Skeletal muscle satellite cell (primary cell): ENCODE data around the gene DGCR2.

Source experiments
- H3K27me3 ChIP-seq: 2 replicates; pipeline ENCODE4 v1.7.0; 2013; ENCODE audit warnings: low read length; ENCODE audit not compliant: control insufficient read depth, insufficient read depth
- H3K36me3 ChIP-seq: 2 replicates; pipeline ENCODE4 v1.7.0; 2013; ENCODE audit warnings: mild to moderate bottlenecking, control low read depth, low read length; ENCODE audit not compliant: insufficient read depth
- H3K4me1 ChIP-seq: 2 replicates; pipeline ENCODE4 v1.7.0; 2013; ENCODE audit warnings: low read length; ENCODE audit not compliant: control insufficient read depth, insufficient read depth
- H3K4me2 ChIP-seq: 2 replicates; pipeline ENCODE4 v1.7.0; 2013; ENCODE audit warnings: mild to moderate bottlenecking, low read length
- H3K4me3 ChIP-seq: 2 replicates; pipeline ENCODE4 v1.7.0; 2013; ENCODE audit warnings: low read length
- H3K9ac ChIP-seq: 2 replicates; pipeline ENCODE4 v1.7.0; 2013; ENCODE audit warnings: mild to moderate bottlenecking, low read depth, low read length, moderate library complexity
- H3K9me3 ChIP-seq: replicated peaks from 2 replicates; pipeline ENCODE4 v1.7.0; 2013; ENCODE audit warnings: mild to moderate bottlenecking, control low read depth, low read length

The DGCR2 gene

DNA sequence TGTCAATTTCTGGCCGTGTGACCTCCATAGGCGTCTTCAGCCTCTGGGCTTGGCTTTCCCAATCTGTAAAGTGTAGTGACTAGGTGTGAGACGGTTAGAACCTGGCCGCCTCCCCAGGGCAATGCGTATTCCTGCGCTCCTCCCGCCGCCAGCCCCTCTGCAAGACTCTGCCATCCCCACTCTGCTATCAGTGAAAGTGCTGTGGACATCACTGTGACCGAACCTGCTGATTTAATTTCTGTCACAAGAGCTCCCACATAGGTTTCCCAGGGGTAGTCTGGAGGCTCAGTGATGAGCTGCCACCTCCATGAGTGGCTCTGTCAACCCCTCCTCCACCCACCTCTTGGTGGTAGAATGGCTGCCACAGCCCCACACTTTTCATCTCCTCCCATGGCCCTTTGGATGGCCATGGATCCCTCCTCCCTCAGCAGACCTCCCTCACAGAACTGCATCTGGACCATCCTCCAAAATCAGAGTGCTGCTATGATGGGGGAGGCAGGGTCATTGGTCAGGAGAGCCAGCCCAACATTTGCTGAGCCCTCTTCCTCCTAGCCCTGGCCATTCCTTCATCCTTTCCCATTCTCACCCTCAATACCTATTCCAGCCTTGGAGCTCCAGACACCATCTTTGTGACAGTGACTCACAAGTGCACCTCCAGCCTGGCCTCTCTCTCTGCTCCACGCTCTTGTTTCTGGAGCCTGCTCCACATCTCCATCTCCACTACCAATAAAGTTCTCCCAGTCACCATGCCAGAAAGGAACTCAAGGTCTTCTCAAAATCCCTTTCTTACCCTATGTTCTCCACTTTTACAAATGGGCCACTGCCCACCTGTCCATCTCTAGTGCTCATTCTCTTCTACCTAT, 29.3 kb upstream of the DGCR2 start:
- Histone ChIP-seq H3K9me3 (no peaks in the 10 kb centered on the region), H3K4me2 (no peak overlapping the region), H3K27me3 (peaks cover 63% of the 10 kb centered on the region), H3K9ac (no peak overlapping the region), H3K4me3 (no peak overlapping the region), H3K4me1 (no peaks in the 10 kb centered on the region), H3K36me3 (no peaks in the 10 kb centered on the region)

DNA sequence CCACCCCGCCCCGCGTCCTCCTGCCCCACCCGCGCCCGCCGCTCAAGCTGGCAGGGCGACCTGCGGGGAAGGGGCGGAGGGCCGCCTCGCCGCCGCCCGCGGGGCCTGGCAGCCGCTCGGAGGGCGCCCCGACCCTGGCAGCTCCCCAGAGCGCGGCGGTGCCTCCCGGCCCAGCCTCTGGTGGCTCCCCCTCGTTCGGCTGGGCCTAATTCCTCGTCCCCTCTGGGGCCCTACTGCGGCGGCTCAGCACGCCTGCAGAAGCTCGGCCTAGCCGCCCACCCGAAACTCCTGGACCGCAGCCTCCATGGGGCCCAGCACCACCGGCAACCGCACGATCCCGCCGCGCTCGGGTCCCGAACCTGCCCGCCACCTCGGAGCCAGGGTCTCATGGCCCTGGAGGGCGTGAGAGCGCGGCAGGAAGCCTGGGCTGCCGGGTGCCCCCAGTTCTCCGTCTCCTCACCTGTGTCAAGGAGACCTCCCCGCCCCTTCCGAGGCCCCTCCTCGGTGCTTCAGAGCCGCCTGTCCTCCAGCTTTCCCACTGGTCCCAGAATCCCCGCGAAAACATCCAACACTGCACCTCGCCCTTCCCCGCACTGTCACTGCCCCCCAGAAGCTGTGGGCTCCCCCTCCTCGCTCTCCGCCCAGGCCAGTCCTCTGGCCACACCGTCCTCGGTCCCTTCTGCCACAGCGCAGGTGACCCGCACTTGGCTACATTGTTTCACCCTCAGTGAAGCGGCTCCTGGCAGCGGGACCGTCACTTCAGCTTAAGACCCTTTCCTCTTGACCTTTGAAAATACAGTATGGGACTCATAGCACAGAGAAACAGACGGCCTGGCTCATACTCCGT, 28.5 kb upstream of the DGCR2 start:
- Histone ChIP-seq H3K27me3 (peaks cover 63% of the 10 kb centered on the region), H3K4me3 (no peak overlapping the region), H3K4me2 (no peak overlapping the region), H3K9me3 (no peaks in the 10 kb centered on the region), H3K9ac (no peak overlapping the region), H3K36me3 (no peaks in the 10 kb centered on the region), H3K4me1 (no peaks in the 10 kb centered on the region)

DNA sequence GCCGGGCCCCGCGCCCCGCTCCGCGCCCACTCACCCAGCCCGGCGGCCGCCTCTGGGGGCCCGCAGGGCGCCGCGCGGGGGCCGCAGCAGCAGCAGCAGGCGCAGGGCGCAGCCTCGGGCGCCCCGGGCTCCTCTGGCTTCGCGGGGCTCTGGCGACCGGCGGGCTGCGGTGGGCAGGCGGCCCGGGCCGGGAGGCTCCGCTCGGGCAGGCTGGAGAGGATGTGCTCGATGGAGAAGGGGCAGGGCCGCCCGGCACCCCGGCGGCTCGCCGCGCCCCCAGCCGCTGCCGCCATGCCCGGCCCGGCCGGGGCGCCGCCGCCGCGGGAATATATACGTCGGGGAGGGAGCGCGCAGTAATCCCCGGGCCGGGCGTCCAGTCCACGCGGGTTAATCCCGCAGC, 27.8 kb upstream of the DGCR2 start, which contains the start of gene GSC2:
Gene GSC2 (minus strand): TSS at position 302 of the 400 bp plus-strand sequence. CDS start 9 bp downstream, at position 293.
- H3K27me3 ChIP-seq, result peaks cover 59% of the 10 kb centered on the region
- H3K36me3 ChIP-seq, result no peaks in the 10 kb centered on the region
- no peak within 1 kb of the TSS for H3K9ac ChIP-seq
- no peaks in the 10 kb centered on the region for H3K9me3 ChIP-seq
- H3K4me2 ChIP-seq, result peak within 1 kb of the TSS; percentile 52
- no peaks in the 10 kb centered on the region for H3K4me1 ChIP-seq
- H3K4me3 ChIP-seq, result no peak within 1 kb of the TSS

DNA sequence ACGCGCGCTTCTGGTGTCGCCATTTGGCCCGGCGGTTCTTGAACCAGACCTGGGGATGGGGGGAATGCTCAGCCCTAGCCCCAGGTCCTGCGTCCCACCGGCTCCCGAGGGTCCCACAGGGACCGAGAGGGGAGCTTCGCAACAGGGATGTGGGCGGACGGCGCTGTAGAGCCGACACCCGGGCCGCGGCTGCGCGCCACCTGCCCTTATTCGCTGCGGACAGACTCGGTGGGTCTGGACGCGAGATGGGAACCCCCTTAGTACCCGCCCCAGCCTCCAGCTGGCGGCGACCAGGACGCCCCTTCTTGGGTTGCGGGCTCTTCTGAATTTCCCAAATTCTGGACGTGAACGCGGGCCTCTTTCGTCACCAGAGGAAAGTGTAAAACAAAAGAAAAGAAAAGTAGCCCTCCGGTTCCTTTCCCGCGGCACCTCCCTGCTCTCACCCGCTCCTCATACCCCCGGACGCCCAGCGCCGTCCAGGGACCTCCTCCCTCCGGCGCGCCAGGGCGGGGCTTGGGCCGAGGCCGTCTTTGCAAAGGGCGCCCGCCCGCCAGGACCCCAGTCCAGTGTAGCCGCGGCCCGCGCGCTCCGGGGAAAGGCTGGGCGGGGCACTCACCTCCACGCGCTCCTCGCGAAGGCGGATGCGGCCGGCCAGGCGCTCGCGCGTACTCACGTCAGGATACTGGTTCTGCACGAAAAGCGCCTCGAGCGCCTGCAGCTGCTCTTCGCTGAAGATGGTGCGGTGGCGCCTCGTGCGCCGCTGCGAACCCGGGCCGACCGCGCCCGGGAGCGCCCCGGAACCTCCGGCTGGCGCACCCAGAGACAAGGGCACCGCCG, 27.1 kb upstream of the DGCR2 start:
- no peaks in the 10 kb centered on the region for H3K9me3 ChIP-seq
- H3K4me1 ChIP-seq, result no peaks in the 10 kb centered on the region
- peak overlapping the region; percentile 52 for H3K4me2 ChIP-seq
- no peak overlapping the region for H3K4me3 ChIP-seq
- no peak overlapping the region for H3K9ac ChIP-seq
- H3K36me3 ChIP-seq, result no peaks in the 10 kb centered on the region
- H3K27me3 ChIP-seq, result peaks cover 59% of the 10 kb centered on the region

DNA sequence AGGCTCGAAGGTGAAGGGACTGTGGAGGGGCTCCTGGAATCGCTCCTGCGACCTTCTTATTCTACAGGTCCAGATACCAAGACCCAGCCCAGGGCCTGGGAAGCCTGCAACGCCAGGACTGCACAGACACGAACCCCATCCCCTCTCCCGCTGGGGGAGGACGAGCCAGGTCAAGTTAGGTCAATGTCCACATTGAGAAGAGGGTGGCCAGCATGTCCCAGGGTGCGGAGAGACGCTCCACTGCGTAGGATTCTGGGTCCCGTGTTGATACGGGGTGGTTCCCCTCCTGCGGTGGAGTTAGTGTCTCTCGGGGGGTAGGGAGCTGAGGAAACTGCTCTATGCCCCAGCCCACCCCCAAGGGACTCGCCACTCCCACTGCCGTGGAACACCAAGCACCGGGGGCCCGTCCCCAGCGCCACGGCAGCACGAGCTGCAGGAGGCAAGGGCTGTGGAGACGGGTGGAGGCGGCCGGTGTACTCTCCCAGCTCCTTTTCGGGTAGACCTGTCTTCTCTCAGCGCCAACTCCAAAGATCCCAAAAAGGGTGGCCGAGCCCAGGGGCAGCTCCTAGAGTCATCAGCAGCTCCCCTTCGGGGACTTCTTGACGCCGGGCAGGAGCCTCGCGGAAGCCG, 26.3 kb upstream of the DGCR2 start:
- no peak overlapping the region for H3K4me2 ChIP-seq
- no peaks in the 10 kb centered on the region for H3K9me3 ChIP-seq
- peaks cover 55% of the 10 kb centered on the region for H3K27me3 ChIP-seq
- H3K4me3 ChIP-seq, result no peak overlapping the region
- H3K36me3 ChIP-seq, result no peaks in the 10 kb centered on the region
- no peaks in the 10 kb centered on the region for H3K4me1 ChIP-seq
- no peak overlapping the region for H3K9ac ChIP-seq

DNA sequence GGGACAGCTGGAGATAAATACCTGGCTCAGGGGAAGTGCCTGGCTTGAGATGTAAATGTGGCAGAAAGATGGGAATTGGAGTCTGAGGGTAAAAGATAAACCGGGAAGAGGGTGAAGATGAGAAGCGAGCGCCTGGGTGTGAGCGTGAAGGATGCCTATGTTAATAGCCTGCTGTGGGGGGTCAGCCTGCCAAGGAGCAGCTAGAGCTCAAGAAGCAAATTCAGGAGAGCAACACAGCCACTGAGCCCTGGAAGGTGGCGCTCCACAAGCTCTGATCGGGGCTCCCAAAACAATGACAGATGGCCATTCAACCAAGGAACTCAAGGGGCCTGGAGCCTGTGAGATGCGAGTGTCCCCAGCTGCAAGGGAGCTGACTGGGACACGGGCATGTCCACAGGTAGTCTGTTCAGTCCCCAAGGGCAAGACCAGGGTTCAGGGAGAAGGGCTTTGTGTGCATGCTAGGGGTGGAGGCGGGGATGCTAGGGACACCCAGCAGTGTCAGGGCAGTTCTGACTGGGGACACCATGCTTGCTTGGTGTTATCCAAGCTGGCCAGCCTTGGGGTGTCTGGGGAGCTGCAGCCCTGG, 25.1 kb upstream of the DGCR2 start:
- Histone ChIP-seq H3K9me3 (no peaks in the 10 kb centered on the region), H3K9ac (no peak overlapping the region), H3K4me1 (peaks cover 3% of the 10 kb centered on the region), H3K27me3 (peaks cover 48% of the 10 kb centered on the region), H3K36me3 (peaks cover 4% of the 10 kb centered on the region), H3K4me2 (no peak overlapping the region), H3K4me3 (no peak overlapping the region)

DNA sequence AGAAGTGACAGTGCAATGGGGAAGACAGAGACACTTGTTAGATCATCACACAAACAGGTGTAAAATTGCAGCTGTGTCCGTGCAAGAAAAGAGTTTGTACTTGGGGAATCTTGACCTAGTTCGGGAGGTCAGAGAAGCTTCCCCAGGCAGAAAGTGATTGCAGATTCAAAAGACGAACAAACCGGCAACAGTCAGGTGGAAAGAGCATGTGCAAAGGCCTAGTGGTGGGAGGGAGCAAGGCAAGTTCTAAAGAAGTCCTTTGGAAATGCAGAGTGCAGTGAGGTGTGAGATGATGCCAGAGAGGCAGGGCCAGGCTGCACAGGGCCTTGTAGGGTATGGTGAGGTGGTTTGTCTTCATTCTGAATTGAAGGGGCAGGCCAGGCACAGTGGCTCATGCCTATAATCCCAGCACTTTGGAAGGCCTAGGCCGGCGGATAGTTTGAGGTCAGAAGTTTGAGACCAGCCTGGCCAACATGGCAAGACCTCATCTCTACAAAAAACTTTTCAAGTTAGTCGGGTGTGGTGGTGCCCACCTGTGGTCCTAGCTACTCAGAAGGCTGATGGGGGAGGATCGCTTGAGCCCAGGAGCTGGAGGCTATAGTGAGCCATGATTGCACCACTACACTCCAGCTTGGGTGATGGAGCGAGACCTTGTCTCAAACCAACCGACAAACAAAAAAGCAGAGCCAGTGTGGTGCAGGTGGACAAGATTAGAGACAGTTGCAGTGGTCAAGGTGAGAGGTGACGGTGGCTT, 24.2 kb upstream of the DGCR2 start:
- Histone ChIP-seq H3K4me1 (peaks cover 3% of the 10 kb centered on the region), H3K9ac (no peak overlapping the region), H3K36me3 (peaks cover 11% of the 10 kb centered on the region), H3K9me3 (no peaks in the 10 kb centered on the region), H3K4me2 (no peak overlapping the region), H3K27me3 (peaks cover 40% of the 10 kb centered on the region), H3K4me3 (no peak overlapping the region)

DNA sequence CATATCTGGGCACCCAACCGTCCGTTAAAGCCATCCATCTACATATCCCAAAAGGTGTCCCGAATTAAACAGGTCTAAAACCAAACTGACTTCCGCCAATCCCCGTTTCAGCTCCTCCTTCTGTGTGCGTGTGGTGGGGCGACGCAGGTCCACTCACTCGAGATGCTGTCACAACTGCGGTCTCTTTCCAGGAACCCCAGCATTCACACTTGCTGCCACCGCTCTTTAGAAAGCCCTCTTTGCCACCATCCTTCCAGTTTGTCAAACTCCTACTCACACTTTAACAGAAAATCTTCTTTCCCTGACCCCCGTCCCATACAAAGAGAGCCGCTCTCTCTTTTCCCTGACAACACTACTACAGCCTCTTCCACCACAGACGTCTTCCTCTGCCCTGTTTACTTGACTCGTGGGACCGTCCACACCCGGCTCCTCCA, 21.8 kb upstream of the DGCR2 start:
- H3K4me2 ChIP-seq, result peak overlapping the region; percentile 93
- peak overlapping the region; percentile 88 for H3K9ac ChIP-seq
- peaks cover 3% of the 10 kb centered on the region for H3K4me1 ChIP-seq
- H3K36me3 ChIP-seq, result peaks cover 34% of the 10 kb centered on the region
- H3K4me3 ChIP-seq, result peak overlapping the region; percentile 79
- H3K9me3 ChIP-seq, result no peaks in the 10 kb centered on the region
- H3K27me3 ChIP-seq, result peaks cover 23% of the 10 kb centered on the region

DNA sequence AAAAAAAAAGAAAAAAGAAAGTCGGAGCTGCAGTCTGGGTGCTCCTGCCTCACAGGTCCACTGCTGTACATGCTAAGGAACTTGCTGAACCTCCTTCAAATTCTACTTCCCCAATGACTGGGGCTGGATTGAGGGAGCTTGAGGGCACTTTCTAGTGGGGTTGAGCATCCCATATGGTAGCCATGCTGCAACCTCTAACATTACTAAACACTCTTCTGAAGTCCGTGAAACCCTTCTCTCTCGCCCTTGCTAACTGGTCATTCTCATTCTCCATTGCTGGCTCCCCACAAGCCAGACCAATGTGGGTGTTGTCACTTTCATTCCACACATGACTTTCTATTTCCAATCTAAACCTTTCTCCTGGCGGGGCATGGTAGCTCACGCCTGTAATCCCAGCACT, 21.0 kb upstream of the DGCR2 start:
- Histone ChIP-seq H3K36me3 (peaks cover 38% of the 10 kb centered on the region), H3K4me2 (peak overlapping the region; percentile 93), H3K4me1 (peaks cover 6% of the 10 kb centered on the region), H3K9ac (no peak overlapping the region), H3K4me3 (peak overlapping the region; percentile 79), H3K27me3 (peaks cover 15% of the 10 kb centered on the region), H3K9me3 (no peaks in the 10 kb centered on the region)

DNA sequence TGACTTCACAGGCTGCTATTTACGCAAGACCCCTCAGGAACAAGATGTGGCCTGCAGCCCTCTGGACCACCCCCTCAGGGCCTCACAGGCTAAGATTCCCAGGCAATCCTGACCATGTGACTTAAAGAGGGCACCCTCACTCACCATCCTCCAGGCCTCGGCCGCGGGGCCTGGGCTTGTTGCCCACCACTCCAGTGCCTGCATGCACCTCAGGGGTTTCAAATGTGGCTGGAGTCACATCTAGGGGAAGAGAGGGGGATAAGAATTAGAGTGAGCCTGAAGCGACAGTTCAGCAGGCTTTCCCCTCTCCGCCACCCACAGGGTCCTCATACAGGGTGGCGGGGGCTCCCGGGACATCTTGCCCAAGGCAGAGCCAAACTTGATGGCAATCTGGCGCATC, 20.2 kb upstream of the DGCR2 start:
- no peak overlapping the region for H3K4me3 ChIP-seq
- peaks cover 44% of the 10 kb centered on the region for H3K36me3 ChIP-seq
- peaks cover 6% of the 10 kb centered on the region for H3K4me1 ChIP-seq
- no peaks in the 10 kb centered on the region for H3K9me3 ChIP-seq
- peaks cover 7% of the 10 kb centered on the region for H3K27me3 ChIP-seq
- H3K4me2 ChIP-seq, result no peak overlapping the region
- no peak overlapping the region for H3K9ac ChIP-seq
